Muscle layer of duodenum (tissue), 2 donors: ENCODE data around the gene KRT5.
"Not testable (repeated sequence)": the region's sequence is repeated elsewhere in the genome, so short reads cannot be mapped to it uniquely, and the experiment has no call there.

Source experiments
- H3K27ac ChIP-seq: one replicate; pipeline ENCODE4 v1.7.0; 2013; ENCODE audit warnings: mild to moderate bottlenecking, low read length
- H3K27me3 ChIP-seq: one replicate; pipeline ENCODE4 v1.7.0; 2013; ENCODE audit warnings: low read depth, mild to moderate bottlenecking, control low read depth, low read length
- H3K36me3 ChIP-seq, 2 donors: one replicate each; pipeline ENCODE4 v1.7.0; 2013; ENCODE audit warnings: low read length in 2 of 2, control low read depth in 1 of 2, mild to moderate bottlenecking in 1 of 2; ENCODE audit not compliant: insufficient read depth in 2 of 2, control insufficient read depth in 1 of 2
- H3K4me1 ChIP-seq, 2 donors: one replicate each; pipeline ENCODE4 v1.7.0; 2013; ENCODE audit warnings: low read length in 2 of 2, mild to moderate bottlenecking in 2 of 2, control low read depth in 1 of 2, moderate library complexity in 1 of 2; ENCODE audit not compliant: insufficient read depth in 2 of 2, control insufficient read depth in 1 of 2
- H3K4me3 ChIP-seq, 2 donors: one replicate each; pipeline ENCODE4 v1.7.0; 2013; ENCODE audit warnings: low read length in 2 of 2, low read depth in 1 of 2, mild to moderate bottlenecking in 1 of 2
- H3K9me3 ChIP-seq, 2 donors: one replicate each; pipeline ENCODE4 v1.7.0; 2013; ENCODE audit warnings: low read length in 2 of 2, control low read depth in 1 of 2, mild to moderate bottlenecking in 1 of 2; ENCODE audit not compliant: control insufficient read depth in 1 of 2
- donor health status: healthy.

Gene KRT5

DNA sequence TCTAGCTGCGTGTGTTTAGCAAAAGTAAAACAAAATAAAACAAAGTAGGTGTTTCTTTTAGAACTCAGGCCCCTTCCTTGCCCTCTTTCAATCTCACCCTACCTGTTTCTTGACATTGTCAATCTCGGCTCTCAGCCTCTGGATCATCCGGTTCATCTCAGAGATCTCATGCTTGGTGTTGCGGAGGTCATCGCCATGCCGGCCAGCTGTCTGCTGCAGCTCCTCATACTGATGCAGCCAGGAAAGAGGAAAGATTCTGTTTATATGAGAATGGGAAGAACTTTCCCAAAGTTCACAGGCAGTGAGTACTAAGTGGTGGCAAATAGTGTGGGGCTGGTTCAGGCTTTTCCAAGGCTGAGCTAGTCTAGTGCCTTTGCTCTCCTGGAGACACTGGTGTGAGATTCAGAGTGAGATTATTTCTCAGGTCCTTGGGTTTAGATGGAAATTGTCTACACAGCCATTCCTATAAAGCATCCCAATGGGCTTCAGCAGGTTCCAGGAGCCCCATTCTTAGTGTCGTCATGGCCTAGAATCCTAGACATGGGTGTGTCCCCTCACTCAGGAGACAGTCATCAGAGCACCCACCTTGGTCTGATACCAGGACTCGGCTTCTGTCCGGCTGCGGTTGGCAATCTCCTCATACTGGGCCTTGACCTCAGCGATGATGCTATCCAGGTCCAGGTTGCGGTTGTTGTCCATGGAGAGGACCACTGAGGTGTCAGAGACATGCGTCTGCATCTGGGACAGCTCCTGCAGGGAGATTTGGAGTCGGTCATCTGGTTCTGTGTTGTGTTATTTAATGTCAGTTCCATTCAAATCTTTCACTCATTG lies 3.0 kb downstream of the KRT5 start:
- no peak overlapping the region for H3K27ac ChIP-seq

DNA sequence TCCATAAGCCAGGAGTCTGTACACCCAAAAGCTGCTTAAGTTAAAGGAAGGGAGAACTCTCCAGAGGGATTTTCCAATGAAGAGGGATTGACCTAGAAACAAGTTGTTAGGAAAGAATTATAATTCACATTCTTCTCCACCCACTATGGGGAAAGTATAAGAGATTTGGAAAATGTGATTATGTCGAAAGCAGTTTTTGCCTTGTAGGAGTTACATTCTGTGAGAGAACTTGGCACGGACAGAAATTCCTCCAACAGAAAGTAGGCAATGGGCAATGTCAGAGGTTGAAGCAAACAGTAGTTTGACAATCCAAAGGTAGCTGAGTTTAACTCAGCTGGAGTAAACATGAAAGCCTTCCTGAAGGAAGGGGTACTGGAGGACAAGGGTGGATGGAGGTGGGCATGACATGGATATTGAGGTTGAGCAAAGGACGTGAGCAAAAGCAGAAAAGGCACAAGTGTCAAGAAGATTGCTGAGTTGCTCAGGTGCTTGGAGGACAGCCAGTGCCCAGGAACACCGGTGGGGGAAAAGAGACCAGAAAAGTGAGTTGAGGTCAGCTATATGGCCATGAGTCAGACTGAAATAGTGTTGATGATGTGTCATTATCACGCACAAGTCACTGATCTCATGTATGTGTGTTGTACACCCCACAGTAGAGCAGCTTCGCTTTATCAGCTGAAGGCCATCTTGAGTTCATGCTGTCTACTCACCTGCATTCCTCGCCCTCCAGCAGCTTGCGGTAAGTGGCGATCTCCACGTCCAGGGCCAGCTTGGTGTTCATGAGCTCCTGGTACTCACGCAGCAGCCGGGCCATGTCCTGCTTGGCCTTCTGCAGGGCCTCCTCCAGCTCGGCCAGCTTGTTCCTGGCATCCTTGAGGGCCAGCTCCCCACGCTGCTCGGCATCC lies 4.0 kb downstream of the KRT5 start:
- no peaks in the 10 kb centered on the region for H3K9me3 ChIP-seq
- no peak overlapping the region for H3K27ac ChIP-seq
- no peak overlapping the region for H3K4me3 ChIP-seq
- no peaks in the 10 kb centered on the region for H3K27me3 ChIP-seq
- H3K36me3 ChIP-seq = no peaks in the 10 kb centered on the region
- peaks cover under 1 to 6% of the 10 kb centered on the region in 2 donors for H3K4me1 ChIP-seq

More for the DNA sequence above, 3.0 kb downstream of the KRT5 start:
- Histone ChIP-seq H3K4me1 (peaks cover 6 to 15% of the 10 kb centered on the region in 2 donors), H3K4me3 (no peak overlapping the region), H3K9me3 (no peaks in the 10 kb centered on the region), H3K36me3 (no peaks in the 10 kb centered on the region), H3K27me3 (no peaks in the 10 kb centered on the region)

DNA sequence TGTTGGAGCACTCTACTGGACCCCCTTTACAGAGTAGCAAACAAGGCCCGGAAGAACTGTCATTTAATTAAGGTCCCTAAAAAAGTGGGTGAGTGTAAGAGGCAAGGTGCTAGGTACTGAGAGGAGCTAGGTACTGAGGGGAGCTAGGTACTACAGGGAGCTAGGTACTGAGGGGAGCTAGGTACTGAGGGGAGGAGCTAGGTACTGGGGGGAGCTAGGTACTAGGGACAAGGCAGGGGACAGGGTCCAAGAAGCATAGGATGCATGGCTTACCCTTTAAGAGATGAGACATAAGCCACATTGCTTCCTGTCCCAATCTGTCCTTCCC lies 4.9 kb downstream of the KRT5 start:
- Histone ChIP-seq H3K27me3 (no peaks in the 10 kb centered on the region), H3K36me3 (no peaks in the 10 kb centered on the region), H3K4me3 (no peak overlapping the region), H3K9me3 (peaks cover 0 to 4% of the 10 kb centered on the region in 2 donors), H3K27ac (no peak overlapping the region), H3K4me1 (peaks cover 0 to 6% of the 10 kb centered on the region in 2 donors)

DNA sequence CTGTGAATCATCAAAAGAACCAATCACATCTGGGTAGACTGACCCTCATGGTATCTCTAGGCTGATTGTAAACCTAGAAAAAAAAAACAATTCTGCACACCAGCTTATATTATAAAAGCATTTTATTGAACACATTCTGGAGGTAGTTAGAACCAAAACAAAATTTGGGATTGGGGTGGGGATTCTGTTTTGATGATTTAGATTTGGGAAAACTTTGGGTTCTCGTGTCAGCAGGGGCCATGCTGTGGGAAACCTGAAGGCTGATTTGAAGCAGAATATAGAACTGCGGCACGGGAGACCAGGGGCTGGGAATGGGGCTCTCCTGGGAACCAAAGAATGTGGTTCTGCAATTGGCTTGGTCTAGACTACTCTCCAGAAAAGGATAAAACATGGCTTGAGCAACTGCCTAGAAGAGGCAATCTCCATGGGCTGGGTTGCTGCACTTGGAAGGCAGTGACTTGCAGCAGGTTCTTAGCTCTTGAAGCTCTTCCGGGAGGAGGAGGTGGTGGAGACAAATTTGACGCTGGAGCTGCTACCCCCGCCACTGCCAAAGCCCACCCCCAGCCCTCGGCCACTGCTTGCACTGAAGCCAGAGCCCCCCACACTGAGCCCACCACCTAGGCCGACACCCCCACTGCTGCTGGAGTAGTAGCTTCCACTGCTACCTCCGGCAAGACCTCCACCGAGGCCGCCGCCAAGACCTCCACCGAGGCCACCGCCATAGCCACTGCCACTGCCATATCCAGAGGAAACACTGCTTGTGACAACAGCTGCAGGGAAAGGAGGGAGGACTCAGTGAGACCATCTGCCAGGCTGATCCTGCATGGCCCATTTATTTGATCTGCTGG lies 5.5 kb downstream of the KRT5 start:
- no peak overlapping the region for H3K27ac ChIP-seq

DNA sequence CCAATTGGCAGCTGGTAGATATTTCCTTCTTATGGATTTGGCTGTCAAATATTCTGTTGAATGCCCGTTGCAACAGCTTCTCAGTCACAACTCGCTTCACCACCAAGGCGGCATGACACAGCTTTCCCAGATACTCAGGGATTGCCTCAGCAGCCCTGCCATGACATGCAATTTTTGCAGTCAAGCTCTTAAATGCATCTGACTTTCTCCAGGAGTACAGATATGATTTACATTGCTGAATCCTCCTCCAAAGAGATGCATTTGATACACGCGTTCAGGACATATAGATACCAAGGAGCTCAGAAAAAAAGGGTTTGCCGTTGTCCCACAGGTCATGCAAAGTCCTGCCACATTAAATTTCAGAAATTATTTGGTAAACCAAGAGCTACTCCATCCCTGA lies 6.5 kb downstream of the KRT5 start:
- Histone ChIP-seq H3K4me3 (no peak overlapping the region), H3K36me3 (no peaks in the 10 kb centered on the region), H3K27ac (no peak overlapping the region), H3K27me3 (no peaks in the 10 kb centered on the region), H3K4me1 (peaks cover 0 to 6% of the 10 kb centered on the region in 2 donors), H3K9me3 (peaks cover 0 to 4% of the 10 kb centered on the region in 2 donors)

More for the DNA sequence above, 5.5 kb downstream of the KRT5 start:
- no peaks in the 10 kb centered on the region for H3K27me3 ChIP-seq
- peaks cover 0 to 6% of the 10 kb centered on the region in 2 donors for H3K4me1 ChIP-seq
- H3K9me3 ChIP-seq = peaks cover 0 to 4% of the 10 kb centered on the region in 2 donors
- no peaks in the 10 kb centered on the region for H3K36me3 ChIP-seq
- H3K4me3 ChIP-seq = no peak overlapping the region

DNA sequence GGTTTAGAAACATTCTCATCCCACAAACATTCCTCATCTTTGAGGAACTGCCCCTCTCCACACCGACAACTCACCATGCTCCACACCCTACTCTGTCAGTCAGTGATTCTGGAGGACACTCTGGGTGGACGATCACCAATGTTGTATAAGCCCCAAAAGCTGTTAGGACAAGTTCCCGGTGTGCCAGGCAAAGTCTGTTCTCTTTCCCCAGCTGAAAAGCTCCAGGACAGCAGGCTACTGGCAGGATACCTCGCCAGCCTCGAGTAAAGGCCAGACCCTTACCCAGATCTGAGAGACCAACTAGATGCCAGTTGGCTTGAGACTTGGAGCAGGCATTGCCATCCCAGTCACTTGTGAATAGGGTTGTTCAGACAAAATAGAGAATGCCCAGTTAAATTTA lies 12.0 kb downstream of the KRT5 start:
- peaks cover 0 to 4% of the 10 kb centered on the region in 2 donors for H3K9me3 ChIP-seq
- H3K36me3 ChIP-seq = no peaks in the 10 kb centered on the region
- H3K27ac ChIP-seq = no peak overlapping the region
- H3K4me1 ChIP-seq = no peaks in the 10 kb centered on the region
- no peak overlapping the region for H3K4me3 ChIP-seq
- no peaks in the 10 kb centered on the region for H3K27me3 ChIP-seq

DNA sequence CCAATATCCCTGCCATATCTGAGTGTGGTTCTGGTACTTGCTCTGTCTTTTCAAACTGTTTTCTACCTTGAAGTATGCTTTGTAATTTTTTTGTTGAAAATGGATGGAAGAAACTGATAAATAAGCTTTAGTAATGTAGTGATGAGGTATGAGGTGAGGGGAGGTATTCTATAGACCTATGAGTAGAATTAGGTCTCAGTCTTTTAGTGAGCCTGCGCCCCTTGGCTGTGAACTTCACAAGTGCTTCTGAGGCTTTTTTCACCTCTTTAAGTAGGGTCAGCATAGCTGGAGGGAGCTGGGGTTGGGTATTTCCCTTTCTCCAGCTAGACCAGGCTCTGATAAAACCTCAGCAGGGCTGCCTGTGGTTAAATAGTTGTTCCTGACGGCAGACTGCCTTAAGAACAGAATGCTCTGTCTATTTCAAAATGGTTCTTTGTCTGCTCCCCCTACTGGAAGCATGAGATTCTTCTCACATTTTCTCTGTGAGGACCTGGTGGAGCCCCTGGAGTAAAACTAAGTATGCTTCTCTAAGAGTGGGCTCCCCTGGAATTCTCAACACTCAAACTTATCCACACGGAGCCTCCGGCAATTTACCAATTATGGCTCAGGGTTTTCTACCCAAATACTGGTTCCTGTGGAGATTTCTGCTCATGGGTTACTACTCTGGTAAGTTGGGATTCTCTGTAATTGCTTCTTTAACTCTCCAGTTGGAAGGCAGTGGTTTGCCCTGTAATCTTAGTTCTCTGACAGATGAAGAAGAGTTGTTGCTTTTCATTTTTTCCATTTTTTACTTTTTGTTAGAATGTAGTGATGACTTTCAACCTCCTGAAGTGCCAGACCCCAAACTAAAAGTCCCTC lies 13.1 kb downstream of the KRT5 start:
- Histone ChIP-seq H3K4me1 (no peaks in the 10 kb centered on the region), H3K36me3 (no peaks in the 10 kb centered on the region), H3K9me3 (peaks cover 0 to 4% of the 10 kb centered on the region in 2 donors), H3K27ac (no peak overlapping the region), H3K4me3 (no peak overlapping the region), H3K27me3 (no peaks in the 10 kb centered on the region)

DNA sequence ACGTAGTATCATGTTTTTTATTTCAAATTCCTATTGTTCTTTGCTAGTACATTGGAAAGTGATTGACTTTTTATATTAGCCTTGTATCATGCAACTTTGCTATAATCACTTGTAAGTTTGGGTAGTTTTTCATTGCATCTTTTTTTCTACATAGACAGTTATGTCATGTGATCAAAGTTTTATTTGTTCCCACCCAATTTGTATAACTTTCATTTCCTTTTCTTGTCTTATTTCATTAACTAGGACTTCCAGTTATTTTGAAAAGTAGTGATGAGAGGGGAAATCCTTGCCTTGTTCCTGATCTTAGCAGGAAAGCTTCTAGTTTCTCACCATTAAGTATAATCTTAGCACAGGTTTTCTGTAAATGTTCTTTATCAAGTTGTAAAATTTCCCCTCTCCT lies 17.3 kb downstream of the KRT5 start:
- Histone ChIP-seq H3K36me3 (no peaks in the 10 kb centered on the region), H3K27me3 (no peaks in the 10 kb centered on the region), H3K4me3 (no peak overlapping the region), H3K27ac (no peak overlapping the region), H3K9me3 (no peaks in the 10 kb centered on the region), H3K4me1 (no peaks in the 10 kb centered on the region)

DNA sequence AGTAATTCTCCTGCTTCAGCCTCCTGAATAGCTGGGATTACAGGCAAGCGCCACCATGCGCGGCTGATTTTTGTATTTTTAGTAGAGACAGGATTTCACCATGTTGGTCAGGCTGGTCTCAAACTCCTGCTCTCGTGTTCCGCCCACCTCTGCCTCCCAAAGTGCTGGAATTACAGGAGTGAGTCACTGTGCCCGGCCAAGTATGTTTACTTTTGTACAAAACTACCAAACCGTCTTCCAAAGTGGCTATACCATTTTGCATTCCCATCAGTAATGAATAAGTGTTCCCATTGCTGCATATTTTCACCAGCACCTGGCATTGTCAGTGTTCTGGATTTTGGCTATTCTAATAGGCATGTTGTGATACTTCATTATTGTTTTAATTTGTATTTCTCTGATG lies 18.7 kb downstream of the KRT5 start:
- no peak overlapping the region for H3K4me3 ChIP-seq
- H3K36me3 ChIP-seq = no peaks in the 10 kb centered on the region
- no peaks in the 10 kb centered on the region for H3K27me3 ChIP-seq
- no peaks in the 10 kb centered on the region for H3K9me3 ChIP-seq
- H3K27ac ChIP-seq = no peak overlapping the region
- peaks cover 0 to 4% of the 10 kb centered on the region in 2 donors for H3K4me1 ChIP-seq

DNA sequence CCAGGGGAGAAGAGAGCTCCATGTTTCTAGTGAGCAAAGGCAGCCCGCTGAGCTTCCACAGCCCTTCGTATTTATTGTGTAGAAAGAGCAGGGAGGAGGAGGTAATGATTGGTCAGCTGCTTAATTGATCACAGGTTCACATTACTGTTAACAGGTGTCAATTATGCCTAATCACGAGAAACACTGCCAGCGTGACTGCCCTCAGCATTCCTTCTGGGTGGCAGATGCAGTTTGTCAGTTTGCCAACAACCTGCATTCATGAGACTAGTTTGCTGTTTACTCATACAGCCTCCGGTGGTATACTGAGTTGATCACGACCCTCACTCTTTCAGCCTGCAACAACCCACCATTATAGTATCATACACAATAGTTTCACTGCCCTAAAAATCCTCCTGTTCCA lies 19.6 kb downstream of the KRT5 start:
- H3K27me3 ChIP-seq, H3K4me1 ChIP-seq, H3K36me3 ChIP-seq, H3K9me3 ChIP-seq, H3K27ac ChIP-seq, H3K4me3 ChIP-seq: not testable (repeated sequence)
